SK-N-SH (cell line): ENCODE results near the gene PTPN13. TPM values are rescaled to one million over a fixed set of nuclear protein-coding genes. Genes with fewer than 3 reads are reported as not detected.

Experiments used
- CTCF ChIA-PET: fragments of 300-600, 350-600 bp; formaldehyde crosslinking; extraction: SDS; loops from one replicate; lab custom pipeline; 2021; lab: Yijun Ruan, JAX
- POLR2A ChIA-PET: fragments of 350-600 bp; sonication (Branson Sonifier 250); formaldehyde crosslinking; extraction: SDS; loops from one replicate; lab custom pipeline; 2020; ENCODE audit warnings: antibody characterized with exemption, inconsistent platforms; lab: Yijun Ruan, JAX
- DNase-seq: peaks from one replicate; pipeline ENCODE4 v3.0.0; 2012
- H2AFZ ChIP-seq: fragments of 200-600 bp; sonication (generic); 2 replicates; pipeline ENCODE4 v1.8.1; 2016; ENCODE audit warnings: antibody characterized with exemption, mild to moderate bottlenecking, low read depth
- H3F3A ChIP-seq: fragments of 200-600 bp; sonication (generic); replicated peaks from 2 replicates; pipeline ENCODE3; 2016; ENCODE audit warnings: antibody characterized with exemption, mild to moderate bottlenecking; ENCODE audit not compliant: insufficient read depth
- H3K27ac ChIP-seq, 2 experiments: fragments of 200-500 bp in 1 of 2; fragments of 200-600 bp in 1 of 2; sonication (Bioruptor generic) in 1 of 2; sonication (generic), shearing (Covaris generic) in 1 of 2; 2 replicates each; pipeline versions ENCODE4 v1.5.1 to v1.6.1; 2014 to 2016; ENCODE audit warnings: low read depth in 2 of 2, inconsistent platforms in 1 of 2, low read length in 1 of 2, mild to moderate bottlenecking in 1 of 2, mixed read lengths in 1 of 2
- H3K27me3 ChIP-seq: fragments of 200-600 bp; sonication (generic), shearing (Covaris generic); 2 replicates; pipeline ENCODE4 v1.6.1; 2016; ENCODE audit warnings: mixed run types; ENCODE audit not compliant: insufficient read depth
- H3K36me3 ChIP-seq, 2 experiments: fragments of 200-500 bp in 1 of 2; fragments of 200-600 bp in 1 of 2; sonication (Bioruptor generic) in 1 of 2; sonication (generic) in 1 of 2; replicated peaks in 1 of 2; 2 replicates each; pipeline versions ENCODE3 to v1.5.1; 2014 to 2016; ENCODE audit warnings: low read length in 1 of 2, mild to moderate bottlenecking in 1 of 2; ENCODE audit not compliant: insufficient read depth in 2 of 2, control insufficient read depth in 1 of 2
- H3K4me1 ChIP-seq, 2 experiments: fragments of 200-500 bp in 1 of 2; fragments of 200-600 bp in 1 of 2; sonication (Bioruptor generic) in 1 of 2; sonication (generic), shearing (Covaris generic) in 1 of 2; 2 replicates each; pipeline versions ENCODE4 v1.5.1 to v1.6.1; 2014 to 2016; ENCODE audit warnings: low read depth in 1 of 2, low read length in 1 of 2, mixed run types in 1 of 2; ENCODE audit not compliant: insufficient read depth in 2 of 2, control insufficient read depth in 1 of 2
- H3K4me2 ChIP-seq: fragments of 200-600 bp; sonication (generic), shearing (Covaris generic); 2 replicates; pipeline ENCODE4 v1.6.1; 2017; ENCODE audit warnings: mixed run types
- H3K4me3 ChIP-seq, 2 experiments: fragments of 200-500 bp in 1 of 2; fragments of 200-600 bp in 1 of 2; sonication (Bioruptor generic) in 1 of 2; sonication (generic), shearing (Covaris generic) in 1 of 2; 2 replicates each; pipeline versions ENCODE4 v1.5.1 to v1.8.1; 2014 to 2016; ENCODE audit warnings: low read depth in 2 of 2, inconsistent platforms in 1 of 2, low read length in 1 of 2, mild to moderate bottlenecking in 1 of 2, mixed read lengths in 1 of 2, moderate library complexity in 1 of 2
- H3K79me2 ChIP-seq: fragments of 200-600 bp; sonication (generic); 2 replicates; pipeline ENCODE4 v1.8.1; 2017; ENCODE audit warnings: mild to moderate bottlenecking; ENCODE audit not compliant: insufficient read depth
- H3K9ac ChIP-seq: fragments of 200-600 bp; sonication (generic); 2 replicates; pipeline ENCODE4 v1.6.1; 2017; ENCODE audit warnings: mixed run types
- H3K9me2 ChIP-seq: fragments of 200-600 bp; sonication (generic); 2 replicates; pipeline ENCODE4 v1.6.1; 2017; ENCODE audit warnings: mixed run types
- H3K9me3 ChIP-seq: fragments of 200-600 bp; sonication (generic); 2 replicates; pipeline ENCODE4 v1.6.1; 2017; ENCODE audit warnings: mixed run types, mild to moderate bottlenecking, moderate library complexity
- H4K20me1 ChIP-seq: fragments of 200-600 bp; sonication (generic); 2 replicates; pipeline ENCODE4 v1.6.1; 2017; ENCODE audit warnings: mild to moderate bottlenecking, mixed run types; ENCODE audit not compliant: insufficient read depth
- CHD2 ChIP-seq: fragments of 150-350 bp; IDR thresholded peaks from 2 replicates; pipeline ENCODE4 v1.6.1; 2018; ENCODE audit warnings: low read length; ENCODE audit not compliant: partially characterized antibody
- EZH2phosphoT487 ChIP-seq: fragments of 200-600 bp; sonication (generic); IDR thresholded peaks from 2 replicates; pipeline ENCODE4 v1.6.1; 2017; ENCODE audit warnings: low read depth, mixed run types, mild to moderate bottlenecking, antibody characterized with exemption, moderate library complexity, borderline replicate concordance
- FOXJ3 ChIP-seq: sonication (generic); formaldehyde crosslinking; IDR thresholded peaks from 2 replicates; pipeline ENCODE4 v1.5.1; 2020; ENCODE audit warnings: mild to moderate bottlenecking, missing genetic modification reagents
- FOXM1 ChIP-seq: IDR thresholded peaks from 2 replicates; pipeline ENCODE4 v1.4.0; 2012; ENCODE audit warnings: low read depth, mild to moderate bottlenecking
- GABPA ChIP-seq: IDR thresholded peaks from 2 replicates; pipeline ENCODE4 v1.4.0; 2012; ENCODE audit warnings: low read depth, mild to moderate bottlenecking
- JUND ChIP-seq: IDR thresholded peaks from 2 replicates; pipeline ENCODE4 v1.4.0; 2012
- NFIC ChIP-seq: IDR thresholded peaks from 2 replicates; pipeline ENCODE4 v1.4.0; 2012; ENCODE audit warnings: borderline replicate concordance
- NRF1 ChIP-seq: IDR thresholded peaks from 2 replicates; pipeline ENCODE4 v1.6.1; 2012; ENCODE audit warnings: low read depth, mild to moderate bottlenecking, low read length
- RCOR1 ChIP-seq: fragments of 150-350 bp; IDR thresholded peaks from 2 replicates; pipeline ENCODE4 v1.6.1; 2017; ENCODE audit warnings: antibody characterized with exemption, low read length
- SMC3 ChIP-seq: IDR thresholded peaks from 2 replicates; pipeline ENCODE4 v1.6.1; 2012; ENCODE audit warnings: low read depth, low read length, improper control_type of control experiment
- TCF12 ChIP-seq: IDR thresholded peaks from 2 replicates; pipeline ENCODE4 v1.4.0; 2012
- TEAD4 ChIP-seq: IDR thresholded peaks from 2 replicates; pipeline ENCODE4 v1.4.0; 2012; ENCODE audit warnings: mild to moderate bottlenecking, borderline replicate concordance; ENCODE audit not compliant: insufficient read depth
- WGBS: methylation state at CpG from one replicate; pipeline ENCODE4 v1.1.6; 2017; ENCODE audit warnings: low lambda C conversion rate; 5-methylcytosine and 5-hydroxymethylcytosine counted together
- polyA plus RNA-seq, 3 experiments: library from polyadenylated mRNA; depleted of rRNA; stranded (reverse); fragments of >200 nt; gene quantifications; 2 replicates each; pipeline ENCODE4 v1.2.3, GENCODE V29; 2012
- TF ChIP-seq, protein P1 (sequence below): IDR thresholded peaks from 2 replicates; pipeline ENCODE4 v1.4.0; 2012; ENCODE audit warnings: low read depth, borderline replicate concordance

Gene PTPN13
- polyA plus RNA-seq, 1 of the 3 experiments (the other 2 are of a cell fraction): 5.5 TPM

- Histone ChIP-seq H3K79me2 (no peaks in the 10 kb centered on the region), H3K27ac (no peak overlapping the region), H3K9me3 (no peaks in the 10 kb centered on the region), H3K9me2 (no peaks in the 10 kb centered on the region), H3K4me3 (no peak overlapping the region), H3K27me3 (no peaks in the 10 kb centered on the region), H3K9ac (no peak overlapping the region), H2AFZ (no peak overlapping the region), H3K36me3 (no peaks in the 10 kb centered on the region), H3K4me1 (no peaks in the 10 kb centered on the region; a peak in 1 of 4 replicates), H3K4me2 (no peak overlapping the region), H3F3A (no peaks in the 10 kb centered on the region), H4K20me1 (no peaks in the 10 kb centered on the region)
- 90% methylated on average over 1 of the region's 1 CpG for WGBS
- ChIA-PET POLR2A (no interaction called here), CTCF (no interaction called here)
- TF ChIP-seq TEAD4 (no peak), EZH2phosphoT487 (no peak), NFIC (no peak), CHD2 (no peak), GABPA (no peak)
- DNase-seq: no peak
Measured at GRCh38 chr4:86664959-86665358, 70.8 kb downstream of the PTPN13 start.

GRCh38 chr4:86670298-86670697 lies 76.2 kb downstream of the PTPN13 start:
- CTCF ChIA-PET: no interaction called here
- TF ChIP-seq FOXJ3 (no peak), JUND (no peak), SMC3 (no peak), FOXM1 (no peak), TCF12 (no peak), RCOR1 (no peak), NRF1 (no peak)
- TF ChIP-seq, protein P1, sequence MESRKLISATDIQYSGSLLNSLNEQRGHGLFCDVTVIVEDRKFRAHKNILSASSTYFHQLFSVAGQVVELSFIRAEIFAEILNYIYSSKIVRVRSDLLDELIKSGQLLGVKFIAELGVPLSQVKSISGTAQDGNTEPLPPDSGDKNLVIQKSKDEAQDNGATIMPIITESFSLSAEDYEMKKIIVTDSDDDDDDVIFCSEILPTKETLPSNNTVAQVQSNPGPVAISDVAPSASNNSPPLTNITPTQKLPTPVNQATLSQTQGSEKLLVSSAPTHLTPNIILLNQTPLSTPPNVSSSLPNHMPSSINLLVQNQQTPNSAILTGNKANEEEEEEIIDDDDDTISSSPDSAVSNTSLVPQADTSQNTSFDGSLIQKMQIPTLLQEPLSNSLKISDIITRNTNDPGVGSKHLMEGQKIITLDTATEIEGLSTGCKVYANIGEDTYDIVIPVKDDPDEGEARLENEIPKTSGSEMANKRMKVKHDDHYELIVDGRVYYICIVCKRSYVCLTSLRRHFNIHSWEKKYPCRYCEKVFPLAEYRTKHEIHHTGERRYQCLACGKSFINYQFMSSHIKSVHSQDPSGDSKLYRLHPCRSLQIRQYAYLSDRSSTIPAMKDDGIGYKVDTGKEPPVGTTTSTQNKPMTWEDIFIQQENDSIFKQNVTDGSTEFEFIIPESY: no peak
- Histone ChIP-seq H3K4me1 (no peaks in the 10 kb centered on the region), H3K79me2 (no peaks in the 10 kb centered on the region), H3K9ac (no peak overlapping the region), H3K27ac (no peak overlapping the region), H3K27me3 (no peaks in the 10 kb centered on the region), H2AFZ (no peak overlapping the region), H3K9me2 (no peaks in the 10 kb centered on the region), H3K4me2 (no peak overlapping the region), H3K9me3 (no peaks in the 10 kb centered on the region), H3K4me3 (no peak overlapping the region), H4K20me1 (no peaks in the 10 kb centered on the region), H3F3A (no peaks in the 10 kb centered on the region), H3K36me3 (peaks cover 0 to 4% of the 10 kb centered on the region in 2 experiments)
- 95% methylated on average over 1 of the region's 1 CpG for WGBS
- DNase-seq: no peak
- POLR2A ChIA-PET: no interaction called here
